HAP-1 (cell line): ENCODE measurements around the gene C5orf24.
"Not testable (repeated sequence)": the region's sequence is repeated elsewhere in the genome, so short reads cannot be mapped to it uniquely, and the experiment has no call there.

ENCODE experiments used
- DNase-seq, 2 experiments: peaks; one replicate each; pipeline ENCODE4 v3.0.0-alpha.2; 2016 to 2020; ENCODE audit warnings: low spot score in 2 of 2
- H3K27me3 ChIP-seq: fragments of 250-450 bp; sonication (Bioruptor Pico); 2 replicates; pipeline ENCODE4 v1.5.1; 2020; ENCODE audit warnings: low read depth, mild to moderate bottlenecking, moderate library complexity
- H3K36me3 ChIP-seq: fragments of 250-450 bp; sonication (Bioruptor Pico); replicated peaks from 2 replicates; pipeline ENCODE4 v1.5.1; 2020; ENCODE audit warnings: mild to moderate bottlenecking
- H3K4me1 ChIP-seq: fragments of 250-450 bp; sonication (Bioruptor Pico); 2 replicates; pipeline ENCODE4 v1.5.1; 2020; ENCODE audit warnings: mild to moderate bottlenecking
- H3K4me3 ChIP-seq: fragments of 250-450 bp; sonication (Bioruptor Pico); 2 replicates; pipeline ENCODE4 v1.5.1; 2020; ENCODE audit warnings: mild to moderate bottlenecking, moderate library complexity
- H3K9me3 ChIP-seq: fragments of 250-450 bp; sonication (Bioruptor Pico); 2 replicates; pipeline ENCODE4 v1.5.1; 2020; ENCODE audit warnings: mild to moderate bottlenecking, moderate library complexity
- in situ Hi-C: fragments of 300-500 bp; cut with MboI; formaldehyde crosslinking; loops from 3 replicates; pipeline ENCODE4 v1.14.3; 2020; ENCODE audit warnings: low sequenced_read_pairs, inconsistent platforms, mixed read lengths

Gene C5orf24

GRCh38 chr5:134837530-134838181 lies 8.1 kb upstream of the C5orf24 start:
- Histone ChIP-seq H3K27me3 (no peaks in the 10 kb centered on the region), H3K4me1 (0 out of 2 replicates have a peak, but pooled peaks cover 4% of the 10 kb centered on the region), H3K36me3 (peaks cover 28% of the 10 kb centered on the region), H3K9me3 (no peaks in the 10 kb centered on the region), H3K4me3 (no peak overlapping the region)
- DNase-seq = no peak
- in situ Hi-C loops = no loop called here

GRCh38 chr5:134838361-134838760 lies 7.4 kb upstream of the C5orf24 start:
- H3K4me3 ChIP-seq, DNase-seq, in situ Hi-C loops, H3K9me3 ChIP-seq, H3K4me1 ChIP-seq, H3K27me3 ChIP-seq: not testable (repeated sequence)
- H3K36me3 ChIP-seq = peaks cover 24% of the 10 kb centered on the region

- in situ Hi-C loops = no loop called here
- H3K36me3 ChIP-seq = peaks cover 24% of the 10 kb centered on the region
Observed at GRCh38 chr5:134840811-134841210, 5.0 kb upstream of the C5orf24 start.

GRCh38 chr5:134844252-134844651 lies 1.5 kb upstream of the C5orf24 start:
- Histone ChIP-seq H3K27me3 (no peaks in the 10 kb centered on the region), H3K4me3 (no peak overlapping the region), H3K9me3 (no peaks in the 10 kb centered on the region), H3K36me3 (peaks cover 18% of the 10 kb centered on the region), H3K4me1 (peaks cover 12% of the 10 kb centered on the region)
- in situ Hi-C loops = no loop called here
- DNase-seq = no peak

More at GRCh38 chr5:134840811-134841210, 5.0 kb upstream of the C5orf24 start:
- Histone ChIP-seq H3K4me3 (no peak overlapping the region), H3K27me3 (no peaks in the 10 kb centered on the region), H3K9me3 (no peaks in the 10 kb centered on the region), H3K4me1 (peaks cover 9% of the 10 kb centered on the region)
- peak in 1 of 2 experiments; percentile 39 for DNase-seq

GRCh38 chr5:134845335-134845851 lies 375 bp upstream of the C5orf24 start:
- Histone ChIP-seq H3K36me3 (peaks cover 9% of the 10 kb centered on the region), H3K4me3 (peak overlapping the region; percentile 65), H3K27me3 (no peaks in the 10 kb centered on the region), H3K4me1 (peaks cover 12% of the 10 kb centered on the region), H3K9me3 (no peaks in the 10 kb centered on the region)
- in situ Hi-C loops = no loop called here
- DNase-seq = no peak

- Histone ChIP-seq H3K4me1 (peaks cover 11% of the 10 kb centered on the region), H3K27me3 (no peaks in the 10 kb centered on the region), H3K36me3 (peaks cover 12% of the 10 kb centered on the region), H3K4me3 (peak overlapping the region; percentile 65), H3K9me3 (no peaks in the 10 kb centered on the region)
- DNase-seq = peak; percentile 59 to 68
- in situ Hi-C loops = no loop called here
Observed at GRCh38 chr5:134846641-134846960, 833 bp downstream of the C5orf24 start.

- H3K9me3 ChIP-seq, in situ Hi-C loops, H3K27me3 ChIP-seq, H3K4me3 ChIP-seq, DNase-seq: not testable (repeated sequence)
- Histone ChIP-seq H3K4me1 (peaks cover 11% of the 10 kb centered on the region), H3K36me3 (peaks cover 31% of the 10 kb centered on the region)
Observed at GRCh38 chr5:134849434-134849933, 3.7 kb downstream of the C5orf24 start.

GRCh38 chr5:134851307-134851923 lies 5.6 kb downstream of the C5orf24 start:
- no peak overlapping the region for H3K4me3 ChIP-seq
- no peaks in the 10 kb centered on the region for H3K27me3 ChIP-seq
- peak; percentile 32 to 43 for DNase-seq
- peaks cover 49% of the 10 kb centered on the region for H3K36me3 ChIP-seq
- in situ Hi-C loops = no loop called here
- H3K9me3 ChIP-seq = no peaks in the 10 kb centered on the region
- H3K4me1 ChIP-seq = peaks cover 6% of the 10 kb centered on the region

- peaks cover 49% of the 10 kb centered on the region for H3K36me3 ChIP-seq
- H3K4me1 ChIP-seq, H3K27me3 ChIP-seq, DNase-seq, in situ Hi-C loops, H3K9me3 ChIP-seq, H3K4me3 ChIP-seq: not testable (repeated sequence)
Observed at GRCh38 chr5:134856465-134856864, 10.7 kb downstream of the C5orf24 start.

- Histone ChIP-seq H3K27me3 (no peaks in the 10 kb centered on the region), H3K4me3 (no peak overlapping the region), H3K4me1 (no peaks in the 10 kb centered on the region), H3K36me3 (peaks cover 40% of the 10 kb centered on the region), H3K9me3 (no peaks in the 10 kb centered on the region)
- in situ Hi-C loops = no loop called here
- no peak for DNase-seq
Observed at GRCh38 chr5:134857401-134857800, 11.6 kb downstream of the C5orf24 start.

- Histone ChIP-seq H3K9me3 (no peaks in the 10 kb centered on the region), H3K4me1 (no peaks in the 10 kb centered on the region), H3K36me3 (0 out of 2 replicates have a peak, but pooled peaks cover 3% of the 10 kb centered on the region), H3K27me3 (no peaks in the 10 kb centered on the region), H3K4me3 (no peak overlapping the region)
- in situ Hi-C loops = no loop called here
- no peak for DNase-seq
Observed at GRCh38 chr5:134864707-134865106, 18.9 kb downstream of the C5orf24 start.

GRCh38 chr5:134873494-134873893 lies 27.7 kb downstream of the C5orf24 start:
- no peaks in the 10 kb centered on the region for H3K36me3 ChIP-seq
- no peaks in the 10 kb centered on the region for H3K9me3 ChIP-seq
- no peak overlapping the region; the same call in 1 of the 2 replicates for H3K4me3 ChIP-seq
- in situ Hi-C loops = no loop called here
- H3K27me3 ChIP-seq = no peaks in the 10 kb centered on the region
- no peak for DNase-seq
- H3K4me1 ChIP-seq = peaks cover 13% of the 10 kb centered on the region

GRCh38 chr5:134873987-134874830 lies 28.4 kb downstream of the C5orf24 start, which contains the start of gene TXNDC15:
Gene TXNDC15, plus strand, starts transcription at chr5:134874371. Its CDS starts 57 bp downstream, at chr5:134874428.
- Histone ChIP-seq H3K4me3 (peak within 1 kb of the TSS; percentile 68), H3K4me1 (peaks cover 13% of the 10 kb centered on the region), H3K27me3 (no peaks in the 10 kb centered on the region), H3K36me3 (no peaks in the 10 kb centered on the region), H3K9me3 (no peaks in the 10 kb centered on the region)
- in situ Hi-C loops = no loop called here
- peak; percentile 80 to 88 for DNase-seq
